NCI-H146 treated with DMSO at 0.1 percent for 48 hours (cell line): Measurements from ENCODE around the gene ITGA2B.

Experiments used
- DNase-seq: peaks from one replicate; lab custom pipeline; 2025; ENCODE audit not compliant: unreplicated experiment; lab: John Stamatoyannopoulos, UW

ITGA2B gene

DNA sequence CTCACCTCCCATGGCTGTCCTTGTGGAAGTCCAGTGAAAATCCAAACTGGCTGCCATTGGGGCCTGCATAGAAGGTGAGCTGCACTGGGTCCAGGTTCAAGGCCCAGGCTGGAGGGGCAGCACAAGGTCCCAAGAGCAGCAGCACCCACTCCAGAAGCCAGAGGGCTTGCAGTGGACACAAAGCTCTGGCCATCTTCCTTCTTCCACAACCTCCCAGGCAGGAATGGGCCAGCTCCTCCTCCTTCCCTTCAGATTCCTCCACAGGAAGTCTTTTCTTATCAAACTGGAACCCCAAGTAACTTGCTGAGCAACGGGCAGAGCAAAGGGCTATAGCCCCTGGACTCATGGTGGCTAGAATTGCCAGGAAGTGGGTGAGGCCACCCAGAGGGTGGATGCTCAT lies at the start of gene ITGA2B:
Gene ITGA2B, minus strand, starts transcription at position 369 of the 400 bp plus-strand sequence. Its CDS starts 176 bp downstream, at position 193.
- DNase-seq = no peak

DNA sequence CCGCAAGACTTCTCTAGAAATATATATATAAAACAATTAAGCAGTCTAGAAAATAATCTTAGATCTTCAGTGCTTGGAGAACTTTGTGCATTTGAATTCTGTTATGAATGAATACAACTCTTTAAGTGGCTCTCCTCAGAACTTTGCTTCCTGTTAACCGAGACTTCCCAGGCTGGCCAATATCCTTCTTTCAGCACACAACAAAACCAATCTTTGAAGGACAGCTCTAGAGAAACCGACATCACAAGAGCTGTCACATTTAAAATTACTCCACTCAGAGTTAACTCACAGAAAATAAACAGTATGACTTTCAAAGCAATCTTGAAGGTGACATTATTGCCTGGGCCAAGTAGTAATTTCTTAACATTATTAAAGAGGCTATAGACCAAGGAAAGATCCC lies 49.7 kb upstream of the ITGA2B start:
- no peak for DNase-seq

DNA sequence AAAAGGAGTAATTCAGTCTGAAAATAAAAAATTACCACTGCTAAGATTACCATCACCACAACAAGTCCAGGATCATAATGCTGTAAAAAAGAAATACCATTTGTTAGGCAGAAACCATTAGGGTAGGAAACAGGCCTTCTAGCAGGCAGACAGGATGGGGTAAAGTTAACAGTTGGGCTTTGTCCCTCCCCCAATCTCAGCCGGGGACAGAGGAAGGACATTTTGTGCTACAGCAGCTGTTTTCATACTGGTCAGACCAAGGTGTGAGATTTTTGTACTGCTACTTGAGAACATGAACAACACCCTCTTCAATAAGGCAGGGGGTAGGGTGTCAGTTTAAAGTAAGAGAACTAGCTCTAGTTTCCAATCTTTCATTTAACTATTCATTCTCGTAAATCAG lies 49.2 kb upstream of the ITGA2B start:
- no peak for DNase-seq

DNA sequence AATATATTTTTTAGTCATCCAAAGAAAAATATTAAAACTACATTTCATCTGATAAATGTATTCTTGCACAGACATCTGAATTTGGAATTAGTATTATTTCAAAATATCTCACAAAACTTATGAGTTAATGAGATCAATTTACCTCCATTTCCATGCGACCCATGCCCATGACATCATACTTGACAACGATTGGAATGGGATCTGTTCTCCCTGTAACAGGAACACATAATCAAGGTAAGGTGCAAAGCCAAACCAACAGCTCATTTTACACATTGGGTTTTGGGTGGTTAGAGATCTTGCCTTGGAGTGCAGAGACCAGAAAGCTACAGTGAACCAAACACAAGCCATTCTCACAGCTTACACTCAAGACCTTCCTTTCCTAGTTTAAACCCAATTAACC lies 46.9 kb upstream of the ITGA2B start:
- no peak for DNase-seq

DNA sequence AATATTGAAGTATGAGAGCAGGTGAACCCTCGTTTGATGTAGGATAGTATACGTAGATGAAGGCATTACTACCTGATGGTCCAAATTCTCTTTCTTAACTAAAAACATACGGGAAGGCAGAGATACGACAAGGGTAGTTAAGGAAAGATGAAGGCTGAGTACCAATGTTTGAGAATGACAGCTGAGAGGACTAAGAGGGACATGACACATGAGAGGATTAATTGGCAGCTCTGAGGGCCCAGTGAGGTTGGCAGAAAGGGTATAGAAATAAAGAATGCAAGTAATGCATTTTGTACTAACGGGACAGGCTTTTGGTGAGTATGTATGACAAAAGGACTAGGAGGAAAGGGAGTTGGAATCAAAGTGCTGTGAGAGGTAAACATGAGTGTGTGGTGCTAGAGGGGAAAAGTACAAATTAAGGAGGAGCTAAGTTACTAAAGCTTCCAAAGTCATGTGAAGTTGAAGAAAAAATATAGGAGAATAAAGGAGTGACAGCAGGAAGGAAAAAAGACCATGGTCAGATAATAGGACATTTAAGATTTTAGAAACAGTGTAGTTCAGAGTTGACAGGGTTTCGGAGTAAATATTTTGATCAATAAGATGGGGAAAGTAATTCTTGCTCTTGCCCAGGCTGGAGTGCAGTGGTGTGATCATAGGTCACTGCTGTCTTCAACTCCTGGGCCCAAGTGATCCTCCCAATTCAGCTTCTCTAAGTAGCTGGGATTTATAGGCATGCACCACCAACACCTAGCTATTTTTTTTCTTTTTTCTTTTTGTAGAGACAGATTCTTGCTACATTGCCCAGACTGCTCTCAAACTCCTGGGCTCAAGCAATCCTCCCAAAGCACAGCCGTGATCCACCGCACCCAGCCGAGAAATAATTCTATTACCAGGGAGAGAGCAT lies 43.1 kb upstream of the ITGA2B start:
- no peak for DNase-seq

DNA sequence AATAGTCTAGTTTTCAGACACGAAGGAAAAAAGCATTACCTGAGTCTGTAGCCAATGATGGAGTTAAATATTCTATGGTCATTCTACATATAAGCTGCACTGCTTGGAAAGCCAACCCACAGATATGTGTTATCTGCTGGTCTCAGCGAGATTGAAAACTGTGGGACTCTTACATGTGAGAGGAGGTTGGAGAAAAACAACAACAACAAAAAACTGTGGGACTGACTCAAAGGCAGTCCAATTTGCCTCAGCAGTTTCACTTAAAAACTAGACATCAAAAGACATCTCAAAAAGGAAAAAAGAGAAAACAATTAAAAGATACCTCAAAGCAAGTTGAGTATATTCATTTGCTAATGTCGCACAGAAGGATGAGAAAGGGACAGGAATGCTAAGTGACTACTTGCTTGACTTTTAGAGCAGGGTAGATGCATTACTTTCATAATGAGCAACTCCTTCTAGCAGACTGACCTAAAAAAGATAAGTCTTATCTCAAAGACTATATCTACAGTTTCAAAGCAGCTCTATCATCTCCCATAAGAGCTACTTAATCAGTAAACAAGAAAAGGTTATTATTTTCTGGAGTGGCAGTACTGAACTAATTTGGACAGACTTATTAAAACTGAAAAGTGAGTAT lies 35.5 kb upstream of the ITGA2B start:
- no peak for DNase-seq

DNA sequence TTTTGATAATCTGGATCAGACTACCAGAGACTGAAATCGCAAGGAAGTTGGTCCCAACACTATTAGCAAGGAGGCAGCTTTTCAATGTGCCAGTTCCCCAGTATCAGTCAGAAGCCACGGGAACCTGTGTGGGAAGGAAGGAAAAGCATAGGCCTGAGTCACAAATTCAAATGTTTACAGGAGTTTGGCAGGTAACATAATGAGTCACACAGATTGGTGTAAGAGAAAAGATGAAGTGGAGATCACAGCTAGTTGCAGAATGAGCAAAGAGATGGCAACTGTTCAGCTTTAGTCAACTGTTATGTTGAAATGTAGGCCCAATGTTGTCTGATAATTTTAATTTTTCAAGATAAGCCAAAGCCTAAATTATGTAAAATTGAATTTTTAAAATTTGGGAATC lies 28.1 kb upstream of the ITGA2B start:
- no peak for DNase-seq

DNA sequence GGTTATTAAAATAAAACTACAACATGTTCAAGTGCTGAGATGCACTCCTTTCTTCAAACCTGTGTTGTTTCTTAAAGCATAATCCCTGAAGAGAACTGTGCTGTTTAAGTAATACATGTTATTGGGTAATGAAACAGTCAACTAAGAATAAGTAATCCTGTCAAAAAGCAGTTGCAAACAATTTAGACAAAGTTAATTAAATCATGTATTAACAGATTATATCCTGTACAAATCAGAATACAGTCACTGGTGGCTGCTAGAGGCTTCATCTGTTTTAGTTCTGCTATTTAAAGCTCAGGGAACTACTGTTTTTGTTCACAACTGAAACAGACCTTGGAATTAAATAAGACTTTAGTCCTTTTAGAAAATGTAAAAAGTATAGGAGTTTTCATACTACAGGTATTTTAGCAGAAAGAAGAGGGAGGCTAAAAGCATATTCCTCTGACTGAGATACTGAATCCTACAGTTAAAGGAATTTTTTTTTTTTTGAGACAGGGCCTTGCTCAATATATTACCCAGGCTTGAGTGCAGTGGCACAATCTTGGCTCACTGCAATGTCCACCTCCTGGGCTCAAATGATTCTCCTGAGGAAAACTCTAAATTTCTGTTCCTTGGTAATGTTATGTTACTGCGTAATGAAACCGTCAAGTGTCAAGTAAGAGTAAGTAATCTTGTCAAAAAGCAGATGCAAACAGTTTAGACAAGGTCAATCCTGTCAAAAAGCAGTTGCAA lies 27.3 kb upstream of the ITGA2B start:
- no peak for DNase-seq

DNA sequence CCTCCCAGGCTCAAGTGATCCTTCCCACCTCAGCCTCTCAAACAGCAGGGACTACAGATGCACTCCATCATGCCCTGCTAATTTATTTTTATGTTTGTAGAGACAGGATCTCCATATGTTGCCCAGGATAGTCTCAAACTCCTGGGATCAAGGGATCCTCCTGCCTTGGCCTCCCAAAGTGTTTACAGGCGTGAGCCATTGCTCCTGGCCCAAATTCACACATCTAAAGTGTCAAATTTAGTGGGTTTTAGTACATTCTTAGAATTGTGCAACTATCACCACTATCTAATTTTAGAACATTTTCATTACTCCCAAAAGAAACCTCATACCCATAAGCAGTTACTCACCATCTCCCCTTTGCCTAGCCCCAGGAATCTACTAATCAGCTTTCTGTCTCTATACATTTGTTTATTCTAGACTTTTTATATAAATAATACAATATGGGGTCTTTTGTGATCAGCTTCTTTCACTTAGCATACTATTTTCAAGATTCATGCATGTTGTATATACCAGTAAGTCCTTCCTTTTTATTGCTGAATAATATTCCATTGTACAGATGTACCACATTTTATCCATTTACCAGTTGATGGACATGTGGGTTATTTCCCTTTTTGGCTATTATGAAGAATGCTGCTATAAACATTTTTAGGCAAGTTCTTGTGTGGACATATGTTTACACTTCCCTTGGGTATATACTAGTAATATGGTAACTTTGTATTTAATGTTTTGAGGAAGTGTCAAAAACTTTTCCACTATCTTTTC lies 25.1 kb upstream of the ITGA2B start:
- no peak for DNase-seq

DNA sequence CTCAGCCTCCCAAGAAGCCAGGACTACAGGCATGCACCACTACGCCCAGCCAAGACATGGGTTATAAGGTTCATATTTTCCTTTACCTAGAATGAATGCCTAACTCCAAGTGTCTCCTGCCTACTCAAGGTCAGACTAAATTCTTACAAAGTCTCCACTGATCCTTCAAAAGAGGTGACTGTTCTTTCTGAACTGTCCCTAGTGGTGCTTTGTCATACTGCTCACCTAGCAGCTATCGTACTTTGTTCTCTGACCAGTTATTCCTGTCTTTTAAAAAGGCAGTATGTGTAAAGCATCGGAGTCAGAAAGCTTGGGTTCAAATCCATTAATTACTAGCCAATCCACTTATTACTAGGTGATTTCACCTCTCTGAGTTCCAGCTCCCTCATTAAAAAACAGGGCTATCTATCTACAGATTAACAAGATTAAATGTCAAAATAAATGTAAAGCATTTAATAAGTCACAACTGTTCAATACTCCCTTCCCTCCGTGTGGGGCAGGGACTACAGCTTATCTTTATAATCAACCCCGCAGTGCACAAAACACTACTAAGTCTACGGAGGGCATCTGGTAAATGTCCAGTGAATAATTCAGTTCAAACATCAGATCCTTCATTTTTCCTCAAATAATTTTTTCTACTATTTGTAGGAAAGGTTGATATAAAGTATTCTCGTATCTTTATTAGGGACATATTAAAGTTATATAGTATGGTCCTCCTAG lies 20.0 kb upstream of the ITGA2B start:
- DNase-seq = no peak

DNA sequence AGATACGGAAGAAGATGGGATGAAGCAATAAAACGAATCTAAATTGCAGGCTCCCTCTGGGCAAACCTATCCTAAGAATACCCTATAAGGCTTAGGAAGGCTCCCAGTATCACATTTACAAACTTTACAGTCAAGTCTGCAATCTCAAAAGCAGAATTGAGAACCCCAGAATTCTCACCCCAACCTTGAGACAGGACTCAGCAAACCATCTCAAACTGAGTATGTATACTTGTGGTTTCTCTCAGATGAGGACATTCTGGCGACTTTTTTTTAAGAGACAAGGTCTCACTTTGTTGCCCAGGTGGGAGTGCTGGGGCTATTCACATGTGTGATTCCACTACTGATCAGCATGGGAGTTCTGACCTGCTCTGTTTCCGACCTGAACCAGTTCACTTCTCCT lies 19.3 kb upstream of the ITGA2B start:
- DNase-seq = no peak

DNA sequence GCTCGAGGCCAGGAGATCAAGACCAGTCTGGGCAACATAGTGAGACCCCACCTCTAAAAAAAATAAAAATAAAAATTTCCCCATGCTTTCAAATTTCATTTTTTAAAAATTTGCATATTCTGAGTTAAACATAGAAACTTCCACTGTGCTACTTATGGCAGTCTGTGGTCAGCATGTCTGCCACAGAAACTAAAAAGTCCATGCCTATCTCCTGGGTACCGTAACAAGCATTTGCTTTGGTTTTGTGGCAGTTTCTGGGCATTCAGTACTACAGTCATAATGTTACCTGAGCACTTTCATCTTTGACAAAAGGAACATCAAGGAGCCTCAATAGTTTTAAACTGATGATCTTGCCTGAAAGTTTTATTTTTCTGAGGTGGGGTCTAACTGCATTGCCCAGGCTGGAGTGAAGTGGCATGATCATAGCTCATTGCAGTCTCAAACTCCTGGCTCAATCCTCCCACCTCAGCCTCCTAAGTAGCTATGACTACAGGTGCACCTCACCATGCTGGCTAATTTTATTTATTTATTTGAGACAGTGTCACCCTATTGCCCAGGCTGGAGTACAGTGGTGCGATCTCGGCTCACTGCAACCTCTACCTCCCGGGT lies 13.2 kb upstream of the ITGA2B start:
- no peak for DNase-seq

DNA sequence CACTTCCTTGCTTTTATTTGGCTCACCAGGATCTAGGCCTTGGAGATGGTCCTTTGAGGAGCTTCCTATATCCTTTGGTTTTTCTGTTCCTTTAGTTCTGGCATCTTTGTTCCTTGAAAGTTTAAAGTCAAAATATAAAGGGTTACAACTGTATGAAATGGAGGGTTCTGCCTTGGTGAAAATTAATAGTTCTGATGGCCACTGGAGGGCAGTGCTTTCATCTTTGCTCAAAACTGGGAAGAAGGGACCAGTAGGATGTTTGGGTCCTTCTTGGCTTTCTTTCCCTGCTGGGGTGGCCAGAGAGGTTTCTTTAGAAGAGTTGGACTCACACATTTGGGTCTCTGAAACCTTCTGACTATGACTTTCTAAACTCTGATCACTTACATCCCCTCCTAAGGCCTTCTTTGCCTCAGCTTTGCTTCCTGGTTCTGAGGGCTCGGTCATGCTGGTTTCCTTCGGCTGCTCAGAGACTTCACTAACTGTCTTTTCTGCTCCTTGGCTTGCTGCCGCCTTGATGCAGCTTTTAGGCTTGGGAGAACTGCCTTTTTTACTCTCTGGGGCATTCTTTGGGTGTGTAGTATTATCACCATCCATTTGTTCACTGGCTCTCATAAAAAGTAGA lies 10.9 kb upstream of the ITGA2B start:
- no peak for DNase-seq

DNA sequence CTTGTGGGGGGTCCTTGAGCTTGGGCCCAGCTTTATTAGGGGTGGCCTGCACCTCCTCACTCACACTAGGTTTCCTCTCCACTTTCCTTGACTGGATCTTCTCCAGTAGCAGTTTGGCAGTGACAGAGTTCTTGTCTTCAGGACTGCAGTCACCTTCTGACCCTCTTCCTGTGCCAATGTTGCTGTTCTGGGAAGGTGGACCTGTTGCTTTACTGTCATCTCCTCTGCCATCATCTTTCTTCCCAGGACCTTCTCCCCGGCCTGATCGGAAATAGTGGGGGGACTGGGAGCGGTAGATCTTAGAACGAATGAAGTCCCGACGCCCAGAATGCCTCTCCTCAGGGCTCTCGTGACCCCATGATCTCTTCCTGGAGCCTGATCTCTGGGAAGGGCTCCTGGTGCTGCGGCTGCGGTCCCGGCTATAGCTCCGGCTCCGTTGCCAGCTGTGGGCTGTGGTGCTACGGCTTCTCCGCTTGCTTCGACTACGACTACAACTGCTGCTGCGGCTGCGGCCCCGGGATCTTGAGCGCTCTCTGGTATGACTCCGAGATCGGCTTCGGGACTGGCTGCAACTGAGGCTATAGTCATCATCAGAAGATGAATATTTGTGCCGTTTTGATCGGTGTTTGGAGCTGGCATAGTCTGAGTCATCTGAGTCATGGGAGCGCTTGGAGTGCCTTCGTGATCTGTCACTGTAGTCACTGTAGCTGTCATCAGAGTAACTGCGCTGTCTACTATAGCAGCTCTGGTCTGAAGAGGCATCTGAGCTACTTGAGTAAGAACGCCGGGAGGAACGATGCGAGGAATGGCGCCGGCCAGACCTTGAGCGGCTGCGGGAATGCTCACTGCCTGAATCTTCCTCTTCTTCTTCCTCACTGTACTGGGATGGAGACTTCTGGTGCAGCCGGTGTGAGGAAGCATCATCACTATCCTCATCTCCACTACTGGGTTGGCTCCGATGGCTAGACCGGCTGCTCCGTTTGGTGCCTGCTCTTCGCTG lies 9.5 kb upstream of the ITGA2B start:
- no peak for DNase-seq

DNA sequence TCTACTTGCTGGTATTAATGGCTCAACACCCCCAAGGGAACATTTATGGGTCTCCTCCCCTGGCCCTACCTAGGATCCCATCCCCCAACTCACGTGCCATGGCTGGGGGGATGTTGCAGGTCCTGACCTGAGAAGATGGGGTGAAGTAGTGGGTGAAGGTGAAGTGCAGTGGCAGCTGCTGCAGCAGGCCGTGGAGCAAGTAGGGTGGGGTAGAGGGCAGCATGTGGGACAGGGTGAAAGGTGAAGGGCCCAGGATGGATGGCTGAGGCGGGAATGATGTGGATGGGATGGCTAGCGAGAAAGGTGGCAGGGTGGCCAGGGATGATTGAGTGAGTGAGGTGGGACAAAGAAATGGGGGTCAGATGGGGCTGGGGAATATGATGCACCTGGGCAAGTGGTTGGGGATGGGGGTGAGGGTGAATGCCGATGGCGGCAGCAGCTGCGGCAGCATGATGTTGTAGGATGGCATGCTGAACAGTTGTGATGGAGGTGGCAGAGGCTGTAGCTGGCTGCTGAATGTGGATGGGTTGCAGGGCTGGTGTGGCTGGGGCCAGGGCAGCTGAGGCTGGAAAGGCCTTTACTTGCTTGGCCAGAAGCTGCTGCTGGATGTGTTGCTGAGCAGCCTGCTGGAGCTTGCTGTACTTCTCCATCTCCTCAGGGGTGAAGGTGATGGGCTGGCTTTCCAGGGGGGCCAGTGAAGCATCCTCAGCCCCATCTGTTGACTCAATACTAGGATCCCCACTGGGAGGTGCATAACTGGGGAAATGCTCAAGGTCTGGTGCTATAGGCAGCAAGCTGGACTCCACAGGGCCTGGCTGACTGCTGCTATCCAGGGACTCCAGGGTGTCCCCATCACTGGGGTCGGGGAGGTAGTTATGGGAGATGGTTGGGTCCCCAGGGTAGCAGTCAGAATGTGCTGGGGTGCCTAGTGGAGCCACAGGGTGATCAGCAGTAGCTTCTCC lies 8.3 kb upstream of the ITGA2B start:
- DNase-seq = no peak

DNA sequence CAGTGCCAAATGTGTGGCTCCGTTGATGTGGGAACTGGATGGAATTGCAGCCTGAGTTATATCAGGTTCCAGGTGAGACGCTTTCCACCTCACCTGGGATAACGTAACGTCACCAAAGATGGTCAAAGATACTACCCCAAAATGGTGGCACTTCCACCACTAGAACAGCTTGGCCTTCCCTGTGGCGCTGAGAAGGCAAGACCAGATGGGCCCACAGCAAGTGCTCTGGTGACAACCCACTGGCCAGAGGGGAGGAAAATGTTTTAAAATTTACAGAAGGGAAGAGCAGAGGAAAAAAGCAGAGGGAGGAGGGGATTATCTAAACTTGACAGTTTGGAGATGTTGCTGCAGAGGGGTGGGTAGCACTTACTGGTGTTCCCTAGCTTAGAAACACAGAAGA lies 7.5 kb upstream of the ITGA2B start:
- DNase-seq = no peak

DNA sequence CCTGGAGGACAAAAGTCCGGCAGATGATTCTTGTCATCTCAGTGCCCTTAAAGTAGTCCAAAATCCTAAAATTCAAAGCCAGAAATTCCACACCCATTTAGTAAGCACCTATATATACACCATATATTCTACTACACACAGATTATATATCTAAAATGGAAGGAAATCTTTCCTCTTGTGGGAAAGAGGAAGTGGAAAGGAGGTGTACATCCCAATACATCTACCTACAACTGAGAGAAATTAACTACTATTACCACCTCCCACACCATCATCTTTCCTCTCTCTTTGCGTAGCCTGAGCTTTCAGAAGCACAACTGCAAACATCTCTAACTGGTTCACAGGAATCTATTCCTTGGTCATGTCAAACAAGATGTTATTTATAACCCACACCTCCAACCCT lies 5.4 kb upstream of the ITGA2B start:
- DNase-seq = no peak
